Endothelial cell of umbilical vein (primary cell): ENCODE data around the gene CENPW.

Experiments used
- CTCF ChIP-seq, 2 donors: IDR thresholded peaks; 1 replicate in 1 of 2; 2 replicates in 1 of 2; pipeline ENCODE4 v1.5.1; 2011; ENCODE audit warnings: low read length in 2 of 2, mild to moderate bottlenecking in 2 of 2, moderate library complexity in 2 of 2, control low read depth in 1 of 2, inconsistent platforms in 1 of 2, low read depth in 1 of 2; ENCODE audit not compliant: insufficient read depth in 1 of 2; ENCODE audit errors: extremely low read depth in 1 of 2
- MAX ChIP-seq: IDR thresholded peaks from 2 replicates; pipeline ENCODE4 v1.6.1; 2011; ENCODE audit not compliant: insufficient read depth, insufficient read length
- POLR2A ChIP-seq: IDR thresholded peaks from 2 replicates; pipeline ENCODE4 v1.6.1; 2012; ENCODE audit warnings: low read depth, mild to moderate bottlenecking, control low read depth, low read length
- POLR2AphosphoS5 ChIP-seq: IDR thresholded peaks from 2 replicates; pipeline ENCODE4 v1.6.1; 2012; ENCODE audit warnings: low read depth, mild to moderate bottlenecking, control low read depth, low read length, moderate library complexity; ENCODE audit not compliant: insufficient read depth

- TF ChIP-seq MAX (no peak), CTCF (IDR thresholded peaks at IDR 0.05; ENCODE audit: extremely low read depth in 1 of 2, insufficient read depth in 1 of 2, low read depth in 1 of 2, low read length in 2 of 2) (no peak), POLR2A (no peak), POLR2AphosphoS5 (no peak)
Measured at GRCh38 chr6:126372626-126373025, 32.7 kb downstream of the CENPW start.
